Retinal pigment epithelial cell (primary cell): Measurements from ENCODE around the gene OGFR.

Experiments
- DNase-seq: peaks from one replicate; pipeline ENCODE4 v3.0.0-alpha.2; 2010; ENCODE audit warnings: low read depth
- H3K4me3 ChIP-seq: 2 replicates; pipeline ENCODE4 v1.5.1; 2011; ENCODE audit warnings: mild to moderate bottlenecking, low read length, control low read depth, moderate library complexity
- TF ChIP-seq, protein P1 (sequence below): conservative IDR thresholded peaks from 2 replicates; pipeline ENCODE4 v1.5.1; 2011; ENCODE audit warnings: low read depth, low read length, control low read depth, inconsistent platforms

Gene OGFR, protein sequence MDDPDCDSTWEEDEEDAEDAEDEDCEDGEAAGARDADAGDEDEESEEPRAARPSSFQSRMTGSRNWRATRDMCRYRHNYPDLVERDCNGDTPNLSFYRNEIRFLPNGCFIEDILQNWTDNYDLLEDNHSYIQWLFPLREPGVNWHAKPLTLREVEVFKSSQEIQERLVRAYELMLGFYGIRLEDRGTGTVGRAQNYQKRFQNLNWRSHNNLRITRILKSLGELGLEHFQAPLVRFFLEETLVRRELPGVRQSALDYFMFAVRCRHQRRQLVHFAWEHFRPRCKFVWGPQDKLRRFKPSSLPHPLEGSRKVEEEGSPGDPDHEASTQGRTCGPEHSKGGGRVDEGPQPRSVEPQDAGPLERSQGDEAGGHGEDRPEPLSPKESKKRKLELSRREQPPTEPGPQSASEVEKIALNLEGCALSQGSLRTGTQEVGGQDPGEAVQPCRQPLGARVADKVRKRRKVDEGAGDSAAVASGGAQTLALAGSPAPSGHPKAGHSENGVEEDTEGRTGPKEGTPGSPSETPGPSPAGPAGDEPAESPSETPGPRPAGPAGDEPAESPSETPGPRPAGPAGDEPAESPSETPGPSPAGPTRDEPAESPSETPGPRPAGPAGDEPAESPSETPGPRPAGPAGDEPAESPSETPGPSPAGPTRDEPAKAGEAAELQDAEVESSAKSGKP

DNA sequence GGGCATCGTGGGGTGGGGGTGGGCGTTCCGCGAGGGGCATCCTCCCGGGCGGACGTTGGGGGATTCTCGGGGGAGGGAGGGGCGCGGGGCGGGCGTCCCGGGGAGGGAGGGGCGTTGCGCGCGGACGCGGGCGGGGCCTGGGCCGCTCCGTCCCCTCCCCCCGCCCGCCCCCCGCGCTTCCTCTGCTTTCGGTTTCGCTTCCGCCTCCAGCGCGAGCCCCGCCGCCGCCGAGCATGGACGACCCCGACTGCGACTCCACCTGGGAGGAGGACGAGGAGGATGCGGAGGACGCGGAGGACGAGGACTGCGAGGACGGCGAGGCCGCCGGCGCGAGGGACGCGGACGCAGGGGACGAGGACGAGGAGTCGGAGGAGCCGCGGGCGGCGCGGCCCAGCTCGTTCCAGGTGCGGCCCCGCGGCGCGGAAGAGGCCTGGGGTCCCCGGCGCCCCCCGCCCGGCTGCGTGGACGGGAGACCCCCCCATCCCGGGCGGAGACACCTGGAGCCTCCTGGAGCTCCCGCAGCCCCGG, at the start of gene OGFR:
OGFR (plus strand) TSS at position 209 of the 528 bp plus-strand sequence; CDS start at position 234, 25 bp downstream.
- DNase-seq = no peak
- TF ChIP-seq, protein P1, sequence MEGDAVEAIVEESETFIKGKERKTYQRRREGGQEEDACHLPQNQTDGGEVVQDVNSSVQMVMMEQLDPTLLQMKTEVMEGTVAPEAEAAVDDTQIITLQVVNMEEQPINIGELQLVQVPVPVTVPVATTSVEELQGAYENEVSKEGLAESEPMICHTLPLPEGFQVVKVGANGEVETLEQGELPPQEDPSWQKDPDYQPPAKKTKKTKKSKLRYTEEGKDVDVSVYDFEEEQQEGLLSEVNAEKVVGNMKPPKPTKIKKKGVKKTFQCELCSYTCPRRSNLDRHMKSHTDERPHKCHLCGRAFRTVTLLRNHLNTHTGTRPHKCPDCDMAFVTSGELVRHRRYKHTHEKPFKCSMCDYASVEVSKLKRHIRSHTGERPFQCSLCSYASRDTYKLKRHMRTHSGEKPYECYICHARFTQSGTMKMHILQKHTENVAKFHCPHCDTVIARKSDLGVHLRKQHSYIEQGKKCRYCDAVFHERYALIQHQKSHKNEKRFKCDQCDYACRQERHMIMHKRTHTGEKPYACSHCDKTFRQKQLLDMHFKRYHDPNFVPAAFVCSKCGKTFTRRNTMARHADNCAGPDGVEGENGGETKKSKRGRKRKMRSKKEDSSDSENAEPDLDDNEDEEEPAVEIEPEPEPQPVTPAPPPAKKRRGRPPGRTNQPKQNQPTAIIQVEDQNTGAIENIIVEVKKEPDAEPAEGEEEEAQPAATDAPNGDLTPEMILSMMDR = no peak
- H3K4me3 ChIP-seq = peak within 1 kb of the TSS; percentile 67

DNA sequence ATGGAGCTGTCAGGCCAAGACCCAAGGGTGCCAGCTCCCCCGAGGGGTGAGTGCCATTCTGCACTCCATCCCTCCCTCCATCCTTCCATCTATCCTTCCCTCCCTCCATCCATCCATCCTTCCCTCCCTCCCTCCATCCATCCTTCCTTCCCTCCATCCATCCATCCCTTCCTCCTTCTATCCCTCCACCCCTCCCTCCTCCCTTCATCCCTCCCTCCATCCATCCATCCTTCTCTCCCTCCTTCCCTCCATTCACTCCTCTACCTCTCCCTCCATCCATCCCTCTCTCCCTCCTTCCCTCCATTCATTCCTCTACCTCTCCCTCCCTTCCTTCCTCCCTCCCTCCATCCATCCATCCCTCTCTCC, 49.7 kb upstream of the OGFR start:
- no peak for DNase-seq
- no peak overlapping the region for H3K4me3 ChIP-seq
- TF ChIP-seq, protein P1 = no peak

DNA sequence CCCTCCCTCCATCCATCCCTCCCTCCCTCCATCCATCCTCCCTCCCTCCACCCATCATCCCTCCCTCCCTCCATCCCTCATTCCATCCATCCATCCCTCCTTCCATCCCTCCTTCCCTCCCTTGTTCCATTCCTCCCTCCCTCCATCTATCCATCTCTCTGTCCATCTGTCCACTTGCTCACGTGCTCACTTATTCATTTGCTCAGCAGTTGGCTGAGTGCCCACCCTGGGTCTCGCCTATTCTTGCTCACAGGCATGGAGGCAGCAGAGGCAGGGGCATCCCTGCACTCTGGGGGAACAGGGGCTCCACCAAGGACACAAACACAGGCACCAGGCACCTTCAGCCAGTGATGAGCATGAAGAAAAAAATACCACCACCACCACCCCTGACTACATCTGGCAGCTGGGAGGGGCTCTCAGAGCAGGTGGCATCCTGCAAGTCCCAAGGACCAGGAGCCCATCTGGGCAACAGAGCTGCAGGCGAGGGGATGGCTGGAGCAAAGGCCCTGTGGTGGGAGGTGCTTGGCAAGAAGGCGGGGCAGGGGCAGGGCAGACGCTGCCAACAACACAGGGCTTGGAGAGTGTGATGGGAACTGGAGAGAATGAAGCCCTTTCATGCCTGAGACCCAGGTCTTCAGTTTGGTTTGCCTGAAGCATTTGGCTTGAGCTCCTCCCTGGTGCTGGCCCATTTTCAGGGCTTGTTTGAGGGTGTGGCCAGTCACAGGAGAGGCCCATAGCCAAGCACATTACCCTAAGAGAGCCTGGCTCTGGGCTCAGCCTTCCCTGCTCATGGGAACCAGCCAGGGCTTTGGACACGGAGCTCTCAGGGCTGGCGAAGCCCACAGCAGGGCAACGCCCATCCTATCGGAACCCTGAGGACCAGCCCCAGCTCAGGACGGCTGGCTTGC, 48.6 kb upstream of the OGFR start:
- no peak for DNase-seq
- H3K4me3 ChIP-seq = no peak overlapping the region
- TF ChIP-seq, protein P1 = no peak

DNA sequence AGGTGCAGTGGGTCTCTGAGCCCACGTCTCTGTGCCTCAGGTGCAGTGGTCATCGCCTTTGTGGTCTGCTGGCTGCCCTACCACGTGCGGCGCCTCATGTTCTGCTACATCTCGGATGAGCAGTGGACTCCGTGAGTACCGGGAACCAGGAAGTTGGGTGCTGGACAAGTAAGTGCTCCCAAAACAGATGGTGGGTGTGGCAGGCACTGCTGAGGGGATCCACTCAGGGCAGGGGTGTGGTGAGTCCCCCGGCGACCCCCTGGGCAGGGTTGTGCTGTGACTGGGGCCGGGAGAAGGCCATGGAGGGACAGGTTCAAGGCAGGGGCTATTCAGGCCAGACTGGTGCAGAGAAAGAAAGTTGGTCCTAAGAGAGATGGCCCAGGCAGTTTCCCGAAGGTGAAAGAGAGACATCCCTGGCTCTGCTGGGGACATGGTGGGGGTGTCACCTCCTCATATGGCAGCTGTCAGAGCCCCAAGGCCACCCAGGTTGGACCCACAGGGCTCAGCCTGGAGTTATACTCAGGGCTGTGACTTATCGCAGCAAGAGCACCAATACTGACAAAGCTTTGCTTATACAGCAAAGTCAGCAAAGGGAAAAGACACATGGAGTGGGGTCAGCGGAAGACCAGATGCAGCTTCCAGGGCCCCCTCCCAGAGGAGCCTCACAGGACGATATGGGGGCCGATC, 46.3 kb upstream of the OGFR start:
- TF ChIP-seq, protein P1 = no peak
- no peak for DNase-seq
- H3K4me3 ChIP-seq = no peak overlapping the region

DNA sequence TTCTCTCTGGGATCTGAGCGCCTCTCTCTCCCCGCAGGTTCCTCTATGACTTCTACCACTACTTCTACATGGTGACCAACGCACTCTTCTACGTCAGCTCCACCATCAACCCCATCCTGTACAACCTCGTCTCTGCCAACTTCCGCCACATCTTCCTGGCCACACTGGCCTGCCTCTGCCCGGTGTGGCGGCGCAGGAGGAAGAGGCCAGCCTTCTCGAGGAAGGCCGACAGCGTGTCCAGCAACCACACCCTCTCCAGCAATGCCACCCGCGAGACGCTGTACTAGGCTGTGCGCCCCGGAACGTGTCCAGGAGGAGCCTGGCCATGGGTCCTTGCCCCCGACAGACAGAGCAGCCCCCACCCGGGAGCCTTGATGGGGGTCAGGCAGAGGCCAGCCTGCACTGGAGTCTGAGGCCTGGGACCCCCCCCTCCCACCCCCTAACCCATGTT, 44.6 kb upstream of the OGFR start:
- TF ChIP-seq, protein P1 = no peak
- H3K4me3 ChIP-seq = no peak overlapping the region
- DNase-seq = no peak

DNA sequence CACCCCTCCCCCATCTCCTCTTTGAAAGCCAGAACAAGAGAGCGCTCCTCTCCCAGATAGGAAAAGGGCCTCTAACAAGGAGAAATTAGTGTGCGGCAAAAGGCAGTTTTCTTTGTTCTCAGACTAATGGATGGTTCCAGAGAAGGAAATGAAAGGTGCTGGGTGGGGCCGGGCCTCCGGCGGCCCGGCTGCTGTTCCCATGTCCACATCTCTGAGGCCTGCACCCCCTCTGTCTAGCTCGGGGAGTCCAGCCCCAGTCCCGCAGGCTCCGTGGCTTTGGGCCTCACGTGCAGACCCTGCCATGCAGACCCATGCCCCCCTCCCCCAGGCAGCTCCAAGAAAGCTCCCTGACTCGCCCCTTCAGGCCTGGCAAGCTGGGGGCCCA, 44.2 kb upstream of the OGFR start:
- DNase-seq = no peak
- TF ChIP-seq, protein P1 = no peak
- H3K4me3 ChIP-seq = no peak overlapping the region
